ENCODE measurements around the gene MACROD2.

DNA sequence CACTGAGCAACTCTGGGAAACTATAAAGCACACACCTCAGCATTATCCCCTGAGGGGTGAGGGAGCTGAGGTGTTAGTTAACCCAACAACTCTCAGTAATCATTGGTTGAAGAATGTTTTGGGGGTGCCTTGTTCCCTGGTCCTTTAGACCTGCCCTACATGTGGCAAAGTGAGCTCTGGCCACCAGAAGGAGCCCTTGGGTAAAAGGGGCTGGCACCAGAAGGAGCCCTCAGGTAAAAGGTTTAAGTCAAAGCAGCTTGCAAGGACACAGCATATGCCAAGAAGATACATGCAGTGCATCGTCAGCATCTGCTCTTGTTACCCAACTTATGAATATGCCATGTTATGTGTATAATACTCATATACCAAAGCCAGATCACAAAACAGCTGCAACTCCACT is 1496.3 kb downstream of the MACROD2 start:
- TF ChIP-seq, protein P1, sequence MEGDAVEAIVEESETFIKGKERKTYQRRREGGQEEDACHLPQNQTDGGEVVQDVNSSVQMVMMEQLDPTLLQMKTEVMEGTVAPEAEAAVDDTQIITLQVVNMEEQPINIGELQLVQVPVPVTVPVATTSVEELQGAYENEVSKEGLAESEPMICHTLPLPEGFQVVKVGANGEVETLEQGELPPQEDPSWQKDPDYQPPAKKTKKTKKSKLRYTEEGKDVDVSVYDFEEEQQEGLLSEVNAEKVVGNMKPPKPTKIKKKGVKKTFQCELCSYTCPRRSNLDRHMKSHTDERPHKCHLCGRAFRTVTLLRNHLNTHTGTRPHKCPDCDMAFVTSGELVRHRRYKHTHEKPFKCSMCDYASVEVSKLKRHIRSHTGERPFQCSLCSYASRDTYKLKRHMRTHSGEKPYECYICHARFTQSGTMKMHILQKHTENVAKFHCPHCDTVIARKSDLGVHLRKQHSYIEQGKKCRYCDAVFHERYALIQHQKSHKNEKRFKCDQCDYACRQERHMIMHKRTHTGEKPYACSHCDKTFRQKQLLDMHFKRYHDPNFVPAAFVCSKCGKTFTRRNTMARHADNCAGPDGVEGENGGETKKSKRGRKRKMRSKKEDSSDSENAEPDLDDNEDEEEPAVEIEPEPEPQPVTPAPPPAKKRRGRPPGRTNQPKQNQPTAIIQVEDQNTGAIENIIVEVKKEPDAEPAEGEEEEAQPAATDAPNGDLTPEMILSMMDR (IDR thresholded peaks at IDR 0.05) = no peak
- TF ChIP-seq POLR2A (IDR thresholded peaks at IDR 0.05) = no peak
